GM19193 (cell line): ENCODE measurements around the gene AOAH.

Experiments
- POLR2A ChIP-seq: IDR thresholded peaks from 4 replicates; pipeline ENCODE4 v1.6.1; 2011; ENCODE audit not compliant: insufficient read depth, insufficient read length; ENCODE audit errors: extremely low read depth

Gene AOAH

DNA sequence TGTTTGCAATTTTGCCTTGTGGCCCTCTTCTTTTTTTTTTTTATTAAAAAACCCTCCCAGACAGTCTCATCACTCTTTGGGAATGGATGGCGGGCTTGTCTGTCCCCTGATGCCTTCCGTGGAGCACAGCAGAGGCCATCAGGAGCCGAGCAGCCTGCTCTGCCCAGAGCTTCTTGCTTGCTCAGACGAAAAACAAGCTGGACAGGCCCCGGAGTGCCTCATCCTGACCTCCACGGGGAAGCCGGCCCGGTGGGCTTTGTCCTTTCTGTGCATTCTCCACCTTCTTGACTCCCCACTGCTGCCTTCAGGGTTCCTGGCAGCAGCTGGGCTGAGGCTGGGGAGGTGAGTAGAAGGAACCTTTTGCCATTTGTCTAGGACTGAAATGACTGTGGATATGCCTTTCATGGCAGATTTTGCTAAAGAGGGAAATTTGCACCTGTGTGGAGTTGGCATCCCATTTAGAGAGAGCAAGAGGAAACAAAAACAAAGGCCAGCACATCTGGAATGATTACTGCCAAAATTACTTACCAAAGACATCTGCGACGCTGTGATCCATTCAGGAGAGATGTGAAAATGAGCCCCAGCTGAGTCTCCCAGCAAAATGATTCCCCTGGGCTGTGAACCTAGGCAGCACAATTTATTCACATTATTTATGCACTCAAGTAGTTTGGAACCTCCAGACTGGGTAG lies 108.3 kb downstream of the AOAH start:
- TF ChIP-seq POLR2A, result no peak

DNA sequence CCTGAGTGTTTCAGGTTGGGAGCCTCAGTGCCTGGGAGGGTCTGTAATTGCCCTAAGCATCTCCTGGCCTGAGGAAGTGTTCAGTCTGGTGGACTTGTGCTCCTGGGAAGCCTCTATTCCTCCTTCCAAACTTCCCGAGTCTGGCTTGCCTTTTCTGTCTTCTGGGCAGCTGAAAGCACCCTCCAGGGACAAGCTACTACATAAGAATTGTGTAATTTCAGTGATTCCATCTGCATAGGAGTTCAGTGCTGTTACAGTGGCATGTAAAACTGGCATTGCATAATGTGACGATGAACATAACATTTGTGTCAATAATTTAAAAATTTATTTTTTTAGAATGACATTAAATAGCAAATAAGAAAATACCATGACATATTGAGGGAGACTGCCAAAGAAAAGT lies 109.3 kb downstream of the AOAH start:
- no peak for TF ChIP-seq POLR2A

DNA sequence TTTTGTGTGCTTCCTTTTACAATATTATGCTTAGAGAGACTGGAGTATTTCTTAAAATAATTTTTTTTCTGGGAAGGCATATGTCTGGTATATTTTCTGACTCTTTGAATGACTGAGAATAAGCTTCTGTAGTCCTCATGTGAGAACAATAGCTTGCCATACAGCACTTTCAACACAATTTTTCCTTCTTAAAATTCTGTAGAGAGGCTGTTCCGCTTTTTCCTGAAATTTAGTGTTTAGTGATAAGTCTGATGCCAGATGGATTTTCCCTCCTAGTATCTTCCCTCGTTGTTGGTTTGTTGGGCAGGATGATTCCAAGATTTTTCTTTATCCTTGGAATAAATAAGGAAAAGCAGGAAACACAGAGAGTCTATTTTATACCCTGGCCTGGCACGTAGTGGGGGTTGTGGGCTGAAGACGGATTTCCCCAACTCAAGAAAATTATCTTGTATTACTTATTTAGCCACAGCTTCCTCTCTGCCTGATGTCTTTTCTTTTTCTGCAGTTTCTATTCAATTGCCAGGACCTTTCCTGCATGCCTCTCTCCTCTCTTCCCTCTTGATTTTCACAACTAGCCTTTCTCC lies 111.2 kb downstream of the AOAH start:
- TF ChIP-seq POLR2A, result no peak

DNA sequence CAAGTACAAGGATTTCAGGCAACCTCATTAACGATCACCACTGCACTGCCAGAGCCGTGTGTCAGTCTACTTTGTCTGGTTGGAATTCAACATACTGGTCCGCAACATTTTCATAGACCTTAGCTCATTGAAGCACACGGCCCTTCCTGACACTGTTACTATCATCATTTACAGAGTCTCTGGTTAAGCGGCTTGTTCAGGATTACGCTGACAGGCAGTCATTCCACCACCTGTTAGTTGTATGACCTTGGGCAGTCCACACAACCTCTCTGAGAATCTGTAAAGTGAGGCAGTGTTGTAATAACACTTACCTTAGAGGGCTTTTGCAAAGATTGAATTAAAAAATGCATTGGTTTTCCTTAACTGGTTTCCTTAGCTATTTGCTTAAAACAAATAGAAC lies 112.6 kb downstream of the AOAH start:
- TF ChIP-seq POLR2A, result no peak

DNA sequence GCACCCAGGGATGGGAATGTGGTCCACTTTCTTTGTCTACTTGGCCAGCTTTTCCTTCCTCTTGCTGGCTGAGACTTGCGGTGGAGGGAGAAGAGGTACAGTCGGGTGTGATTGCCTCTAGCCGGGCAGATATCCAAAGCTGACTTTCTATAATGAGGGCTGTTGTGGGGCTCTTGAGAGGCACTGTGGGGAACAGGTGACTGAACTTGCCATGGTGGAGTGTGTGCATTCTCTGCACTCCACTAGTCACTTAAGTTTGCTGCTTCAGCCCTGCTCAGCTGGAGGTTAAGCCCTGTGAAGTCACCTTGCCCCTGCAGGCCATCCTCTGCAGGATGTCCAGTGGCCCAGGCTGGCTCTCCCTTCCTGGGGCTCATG lies 116.6 kb downstream of the AOAH start:
- no peak for TF ChIP-seq POLR2A

DNA sequence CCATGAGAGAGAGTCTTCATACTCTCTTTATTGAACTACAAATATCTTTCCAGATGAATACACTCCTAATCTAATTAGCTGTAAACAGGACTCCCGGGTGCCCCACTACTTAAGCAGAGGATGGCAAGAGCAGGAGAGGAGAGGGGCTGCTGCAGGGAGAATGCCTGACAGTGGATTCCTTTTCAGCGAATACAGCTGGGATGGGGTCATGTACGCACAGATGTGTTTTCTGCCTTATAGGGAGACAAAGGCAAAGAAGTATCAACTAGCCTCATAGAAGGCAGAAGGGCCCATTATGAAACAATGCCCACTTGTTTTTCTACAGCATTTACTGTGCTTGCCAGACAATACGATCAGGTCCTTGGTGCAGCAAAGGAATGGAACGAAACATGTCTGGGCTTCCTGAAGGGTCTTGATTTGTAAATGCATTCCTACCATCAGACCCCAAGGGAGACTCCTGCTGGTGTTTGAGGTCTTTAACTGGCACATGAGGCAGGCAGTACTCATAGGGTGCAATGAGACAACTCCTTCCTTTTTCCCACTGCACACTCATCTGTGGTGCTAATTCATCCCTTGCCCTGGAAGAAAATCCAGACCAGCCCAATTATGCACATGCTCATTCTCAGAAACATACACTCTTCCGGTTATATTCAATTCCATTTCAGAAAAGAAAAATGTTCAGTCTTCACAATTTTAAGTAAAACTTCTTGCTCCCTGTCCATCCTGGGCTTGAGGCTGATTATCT lies 117.1 kb downstream of the AOAH start:
- no peak for TF ChIP-seq POLR2A

DNA sequence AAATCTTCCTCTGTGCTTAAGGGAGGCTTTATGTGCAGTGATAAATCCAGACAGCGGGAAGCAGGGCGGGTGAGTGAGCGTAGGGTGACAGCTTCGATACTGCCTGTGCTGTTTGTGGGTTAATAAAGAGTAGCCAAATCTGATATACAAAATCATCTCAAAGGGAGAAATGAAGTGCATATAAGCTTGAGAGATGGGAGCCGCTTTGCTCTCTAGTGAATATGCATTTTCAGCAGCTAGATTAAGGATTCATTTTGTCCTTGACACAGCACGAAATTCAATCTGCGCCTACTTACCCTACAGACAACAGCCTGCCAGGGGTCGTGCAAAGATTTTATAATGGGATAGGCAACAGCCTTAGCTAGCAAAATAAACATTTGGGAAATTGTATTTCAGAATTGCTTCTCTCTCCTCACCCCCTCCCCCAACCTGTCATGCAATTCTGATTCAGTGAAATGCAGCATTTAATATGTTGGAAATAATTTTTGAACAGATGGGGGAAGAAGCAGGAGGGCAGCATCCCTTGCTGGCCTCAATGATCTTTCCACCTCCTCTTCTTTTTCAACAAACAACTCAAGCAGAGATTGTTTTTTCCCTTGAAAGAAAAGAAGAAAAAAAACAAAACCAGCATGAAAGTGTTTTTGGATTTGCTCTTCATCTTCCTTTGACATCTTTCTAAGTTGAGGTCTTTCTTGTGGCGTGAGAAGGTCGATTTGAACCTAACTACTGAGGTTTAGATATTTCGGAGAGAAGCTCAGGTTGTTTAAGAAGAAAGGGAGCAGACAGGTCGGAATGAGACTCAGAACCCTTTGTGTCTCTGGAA lies 117.9 kb downstream of the AOAH start:
- no peak for TF ChIP-seq POLR2A

DNA sequence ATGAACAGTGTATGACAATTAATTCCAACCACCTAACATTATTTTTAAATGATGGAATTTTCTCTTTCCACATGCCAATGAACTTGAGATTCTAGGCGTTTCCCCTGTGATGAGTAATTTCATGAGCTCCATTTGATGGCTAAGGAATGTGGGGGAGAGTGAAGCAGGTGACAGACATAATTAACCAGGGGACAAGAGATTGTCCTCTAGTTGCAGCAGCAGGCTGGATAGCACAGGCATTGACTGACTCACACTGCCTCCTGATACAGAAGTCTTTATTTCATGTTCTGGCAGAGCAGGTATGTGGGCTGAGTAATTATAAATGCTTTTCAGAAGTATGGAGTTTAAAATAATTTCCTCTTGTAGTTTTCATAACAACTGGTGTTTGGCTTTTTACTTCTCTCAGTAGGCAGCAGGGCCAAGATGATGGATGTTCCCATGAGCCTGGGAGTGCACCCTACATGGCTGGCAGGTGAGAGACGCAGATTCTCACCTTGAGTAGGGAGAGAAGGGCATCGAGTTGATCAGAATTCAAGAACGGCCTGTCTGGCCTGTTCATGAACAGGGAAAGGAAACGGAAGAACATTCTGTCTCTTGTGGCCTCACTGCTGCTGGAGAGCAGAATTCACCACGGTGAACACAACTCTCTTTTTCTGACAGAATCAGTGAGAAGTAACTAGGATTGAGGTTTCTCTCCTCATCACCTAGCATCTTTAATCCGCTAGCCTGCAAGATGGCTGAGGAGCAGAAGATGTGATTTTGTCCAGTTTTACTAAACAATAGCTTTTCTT lies 118.8 kb downstream of the AOAH start:
- no peak for TF ChIP-seq POLR2A

DNA sequence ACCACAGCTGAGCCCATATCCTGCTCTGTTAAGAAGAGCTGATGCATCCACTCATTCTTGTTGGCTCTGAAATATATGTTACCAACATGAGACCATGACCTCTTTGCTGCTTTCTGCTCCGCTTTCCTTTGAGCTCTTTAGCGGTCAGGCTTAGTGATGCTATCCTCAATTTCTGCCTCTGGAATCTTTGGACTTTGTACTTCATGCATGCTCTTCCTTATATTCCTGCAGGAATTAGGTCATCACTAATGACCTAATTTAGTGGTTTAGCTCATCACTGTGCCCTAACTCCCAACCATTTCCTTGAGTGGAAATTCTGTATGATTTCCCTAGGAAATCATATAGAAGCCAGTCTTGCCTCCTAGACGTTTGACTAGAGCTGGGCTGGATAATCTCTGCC lies 119.5 kb downstream of the AOAH start:
- TF ChIP-seq POLR2A, result no peak

DNA sequence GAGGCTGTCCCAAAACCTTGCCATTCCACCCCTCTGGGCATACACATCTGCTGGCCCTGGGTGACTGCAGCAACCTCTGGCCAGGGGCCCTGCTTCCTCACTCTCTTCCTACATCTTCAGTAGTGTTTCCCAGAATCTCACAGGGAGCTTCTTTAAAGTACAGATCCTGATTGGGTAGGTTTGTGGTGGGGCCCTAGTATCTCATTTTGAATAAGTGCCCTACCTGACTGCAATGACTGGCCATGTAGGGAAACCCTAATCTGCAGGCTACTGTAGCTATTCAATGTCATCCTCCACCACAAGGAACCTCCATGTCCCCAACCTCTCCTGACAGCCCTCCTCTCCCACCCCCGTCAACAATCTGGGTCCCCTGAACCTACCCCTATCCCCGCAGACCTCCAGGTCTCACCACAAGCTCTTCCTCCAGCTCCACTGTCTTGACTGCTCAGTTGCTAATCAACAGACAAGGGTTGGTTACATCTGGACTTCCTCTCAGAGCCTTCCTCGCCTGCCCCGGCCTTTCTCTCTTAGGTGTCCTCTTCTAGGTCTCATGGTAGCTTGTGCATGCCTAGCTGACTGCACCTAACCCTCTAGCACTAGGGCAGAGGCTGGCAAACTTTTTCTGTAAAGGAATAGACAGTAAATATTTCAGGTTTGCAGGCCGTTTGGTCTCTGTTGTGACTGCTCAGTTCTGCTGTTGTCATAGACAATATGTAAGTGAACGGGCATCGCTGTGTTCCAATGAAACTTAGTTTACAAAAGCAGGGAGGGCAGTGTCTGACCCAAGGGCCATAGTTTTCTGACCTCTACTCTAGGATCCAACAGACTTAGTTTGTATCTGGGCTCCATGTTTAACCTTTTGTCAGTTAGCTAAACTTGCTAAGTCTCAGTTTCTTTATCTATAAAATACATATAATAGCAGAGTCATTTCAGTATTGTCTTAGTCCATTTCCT lies 121.1 kb downstream of the AOAH start:
- TF ChIP-seq POLR2A, result no peak

DNA sequence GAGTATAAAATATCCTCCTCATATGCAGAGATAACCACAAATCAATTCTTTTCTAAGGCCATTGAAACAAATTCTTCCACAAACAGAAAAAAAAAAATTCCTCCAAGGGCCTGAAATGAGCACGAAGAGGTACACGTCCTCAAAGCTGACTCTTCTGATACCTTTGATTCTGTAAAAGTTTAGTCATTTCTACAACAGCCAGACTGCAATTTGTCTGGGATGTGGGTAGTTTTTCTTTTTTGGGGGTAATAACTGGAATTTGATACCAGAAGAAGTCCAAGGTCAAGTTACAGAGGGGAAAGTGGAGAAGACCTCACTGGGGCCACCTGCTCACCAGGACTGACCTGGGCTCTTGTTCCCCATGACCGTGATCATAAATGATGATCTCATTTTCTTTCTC lies 121.8 kb downstream of the AOAH start:
- no peak for TF ChIP-seq POLR2A

DNA sequence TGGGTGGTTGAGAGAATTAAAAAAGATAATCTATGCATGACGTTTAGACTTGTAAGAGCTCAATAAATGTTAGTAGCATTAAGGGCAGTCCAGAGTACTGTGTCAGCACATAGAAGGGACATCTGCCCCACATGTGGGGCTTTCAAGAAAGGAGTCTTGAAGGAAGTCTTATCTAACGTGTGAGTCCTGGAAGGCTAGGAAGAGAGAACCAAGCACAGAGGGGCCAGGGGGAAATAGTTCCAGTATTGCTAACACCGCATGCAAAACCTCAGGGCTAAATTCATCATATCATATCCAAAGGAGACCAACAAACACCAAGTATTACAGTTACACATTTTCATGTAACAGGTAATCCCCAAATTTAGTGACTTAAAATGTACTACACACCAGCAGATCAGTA lies 122.7 kb downstream of the AOAH start:
- TF ChIP-seq POLR2A, result no peak

DNA sequence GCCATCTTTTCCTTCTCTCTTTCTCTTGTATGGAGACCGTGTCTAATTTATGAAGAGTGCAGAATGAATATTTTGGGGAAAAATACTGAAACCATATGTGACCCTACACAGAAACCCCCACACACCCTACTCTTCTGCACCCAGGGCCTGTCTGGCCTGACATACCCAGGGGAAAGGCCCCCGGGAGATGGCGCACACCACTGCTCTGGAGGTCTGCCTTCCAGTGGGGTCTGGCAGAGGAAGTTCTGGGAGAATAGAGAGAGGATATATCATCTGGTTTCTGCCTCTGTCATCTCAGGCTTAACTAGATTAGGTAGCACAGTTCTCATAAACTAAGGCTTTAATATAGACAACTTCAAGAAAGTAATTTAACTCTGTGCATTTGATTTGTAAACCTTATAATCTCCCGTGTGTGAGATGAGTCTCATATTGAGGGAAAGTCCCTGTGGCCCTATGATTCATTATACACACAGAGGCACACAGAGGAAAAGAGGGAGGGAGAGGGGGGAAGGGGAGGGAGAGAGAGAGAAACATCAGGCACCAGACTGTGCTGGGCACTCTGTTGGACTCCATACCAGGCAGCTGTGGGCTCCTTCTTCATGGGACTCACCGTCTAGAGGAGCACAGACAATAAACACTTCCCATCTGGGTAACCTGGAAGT lies 123.3 kb downstream of the AOAH start:
- TF ChIP-seq POLR2A, result no peak

DNA sequence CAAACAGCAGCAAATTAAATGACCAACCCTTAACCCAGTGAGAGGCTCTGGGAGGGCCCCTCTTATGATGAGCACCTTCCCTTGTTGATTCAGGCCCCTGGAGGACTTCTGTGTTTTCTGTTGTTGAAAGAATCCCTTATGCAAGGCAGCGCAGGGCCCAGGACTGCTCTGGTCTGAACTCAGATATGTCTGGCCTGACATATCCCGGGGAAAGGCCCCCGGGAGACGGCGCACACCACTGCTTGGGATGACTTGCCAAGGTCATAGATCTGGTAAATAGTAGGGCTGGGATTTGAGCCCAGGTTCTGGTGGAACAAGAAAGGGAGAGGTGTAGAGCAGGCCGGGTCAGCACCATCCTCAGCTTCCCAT lies 124.0 kb downstream of the AOAH start:
- no peak for TF ChIP-seq POLR2A
